Stimulated activated CD8-positive, alpha-beta memory T cell treated with anti-CD3 and anti-CD28 coated beads, Interleukin-4, amount 100 ng/mL, for 48 hours (primary cell): Measurements from ENCODE around the gene KRT76.

Source experiments
- DNase-seq: peaks from one replicate; pipeline ENCODE4 v3.0.0-alpha.2; 2020

Gene KRT76

GRCh38 chr12:52813203-52813819 lies 36.2 kb upstream of the KRT76 start:
- DNase-seq: no peak

- no peak for DNase-seq
These were observed 35.6 kb upstream of the KRT76 start for GRCh38 chr12:52812749-52813148.

- DNase-seq: no peak
These were observed 34.9 kb upstream of the KRT76 start for GRCh38 chr12:52812073-52812400.

GRCh38 chr12:52811191-52812072 lies 34.3 kb upstream of the KRT76 start:
- DNase-seq: no peak

- no peak for DNase-seq
These were observed 33.4 kb upstream of the KRT76 start for GRCh38 chr12:52810554-52810953.

- no peak for DNase-seq
These were observed 32.0 kb upstream of the KRT76 start for GRCh38 chr12:52809166-52809565.

- no peak for DNase-seq
These were observed 31.5 kb upstream of the KRT76 start for GRCh38 chr12:52808573-52809160.

GRCh38 chr12:52807544-52808470 lies 30.7 kb upstream of the KRT76 start:
- DNase-seq: no peak

GRCh38 chr12:52806821-52807543 lies 29.8 kb upstream of the KRT76 start:
- DNase-seq: no peak

- DNase-seq: no peak
These were observed 29.1 kb upstream of the KRT76 start for GRCh38 chr12:52806169-52806811.

GRCh38 chr12:52805739-52806138 lies 28.6 kb upstream of the KRT76 start:
- no peak for DNase-seq

GRCh38 chr12:52805000-52805399 lies 27.9 kb upstream of the KRT76 start:
- DNase-seq: no peak

- DNase-seq: no peak
These were observed 25.3 kb upstream of the KRT76 start for GRCh38 chr12:52802442-52802841.

- no peak for DNase-seq
These were observed 24.6 kb upstream of the KRT76 start for GRCh38 chr12:52801773-52802172.

GRCh38 chr12:52800259-52800917 lies 23.2 kb upstream of the KRT76 start:
- no peak for DNase-seq

GRCh38 chr12:52799505-52800211 lies 22.5 kb upstream of the KRT76 start:
- DNase-seq: no peak

- no peak for DNase-seq
These were observed 21.7 kb upstream of the KRT76 start for GRCh38 chr12:52798671-52799504.

GRCh38 chr12:52798003-52798670 lies 21.0 kb upstream of the KRT76 start:
- no peak for DNase-seq

- no peak for DNase-seq
These were observed 20.4 kb upstream of the KRT76 start for GRCh38 chr12:52797529-52797894.
